ENCODE data around the gene PRDX5.

- TF ChIP-seq CTCF (IDR thresholded peaks at IDR 0.05) (no peak), POLR2A (IDR thresholded peaks at IDR 0.05) (no peak), POLR2AphosphoS5 (IDR thresholded peaks at IDR 0.05) (no peak)
These were observed 31.5 kb downstream of the PRDX5 start for GRCh38 chr11:64349404-64349803.

All from stomach (tissue), 4 donors.